DOHH2 (cell line): ENCODE measurements around the gene GNG4.

ENCODE experiments used
- H3F3A ChIP-seq: fragments of 200-600 bp; sonication (generic), shearing (Covaris generic); 2 replicates; pipeline ENCODE4 v1.6.0; 2016; ENCODE audit warnings: antibody characterized with exemption, mild to moderate bottlenecking; ENCODE audit not compliant: control insufficient read depth, insufficient read depth
- H3K27ac ChIP-seq: fragments of 200-600 bp; sonication (generic); 2 replicates; pipeline ENCODE4 v1.5.1; 2014; ENCODE audit warnings: low read depth, mild to moderate bottlenecking, low read length, moderate library complexity
- H3K27me3 ChIP-seq: fragments of 200-600 bp; sonication (generic); 2 replicates; pipeline ENCODE4 v1.6.1; 2014; ENCODE audit warnings: mild to moderate bottlenecking, low read length, mixed read lengths; ENCODE audit not compliant: control insufficient read depth
- H3K36me3 ChIP-seq: fragments of 200-600 bp; sonication (generic); 2 replicates; pipeline ENCODE4 v1.6.1; 2014; ENCODE audit warnings: mild to moderate bottlenecking, low read length, moderate library complexity, mixed read lengths; ENCODE audit not compliant: control insufficient read depth
- H3K4me1 ChIP-seq: fragments of 200-600 bp; sonication (generic); 2 replicates; pipeline ENCODE4 v1.6.1; 2014; ENCODE audit warnings: mild to moderate bottlenecking, low read length, mixed read lengths; ENCODE audit not compliant: control insufficient read depth
- H3K4me2 ChIP-seq: fragments of 200-600 bp; sonication (generic); 2 replicates; pipeline ENCODE4 v1.6.0; 2014; ENCODE audit warnings: mild to moderate bottlenecking, low read length, moderate library complexity
- H3K4me3 ChIP-seq: fragments of 200-600 bp; sonication (generic); 2 replicates; pipeline ENCODE4 v1.5.1; 2014; ENCODE audit warnings: mild to moderate bottlenecking, low read length, mixed read lengths
- H3K79me2 ChIP-seq: fragments of 200-600 bp; sonication (generic); 2 replicates; pipeline ENCODE4 v1.6.1; 2014; ENCODE audit warnings: mild to moderate bottlenecking, low read length, mixed read lengths; ENCODE audit not compliant: control insufficient read depth
- H3K9me2 ChIP-seq: fragments of 200-600 bp; sonication (generic); replicated peaks from 2 replicates; pipeline ENCODE4 v1.6.1; 2014; ENCODE audit warnings: mild to moderate bottlenecking, low read length, mixed read lengths; ENCODE audit not compliant: control insufficient read depth
- H3K9me3 ChIP-seq: fragments of 200-600 bp; sonication (generic); 2 replicates; pipeline ENCODE4 v1.6.1; 2014; ENCODE audit warnings: antibody characterized with exemption, low read length, mixed read lengths; ENCODE audit not compliant: control insufficient read depth, insufficient read depth
- H4K20me1 ChIP-seq: fragments of 200-600 bp; sonication (generic); 2 replicates; pipeline ENCODE4 v1.6.0; 2014; ENCODE audit warnings: low read depth, mild to moderate bottlenecking, antibody characterized with exemption, low read length, moderate library complexity; ENCODE audit not compliant: control insufficient read depth, insufficient read depth
- EZH2phosphoT487 ChIP-seq: fragments of 200-600 bp; sonication (generic); IDR thresholded peaks from 2 replicates; pipeline ENCODE4 v1.6.1; 2017; ENCODE audit warnings: borderline replicate concordance, mild to moderate bottlenecking, antibody characterized with exemption, low read length, moderate library complexity, mixed read lengths
- TF ChIP-seq, protein P1 (sequence below): fragments of 200-600 bp; sonication (generic); IDR thresholded peaks from one replicate; pipeline ENCODE4 v1.5.1; 2014; ENCODE audit warnings: antibody characterized with exemption, mild to moderate bottlenecking, low read depth, low read length; ENCODE audit not compliant: poor library complexity, severe bottlenecking

Gene GNG4

DNA sequence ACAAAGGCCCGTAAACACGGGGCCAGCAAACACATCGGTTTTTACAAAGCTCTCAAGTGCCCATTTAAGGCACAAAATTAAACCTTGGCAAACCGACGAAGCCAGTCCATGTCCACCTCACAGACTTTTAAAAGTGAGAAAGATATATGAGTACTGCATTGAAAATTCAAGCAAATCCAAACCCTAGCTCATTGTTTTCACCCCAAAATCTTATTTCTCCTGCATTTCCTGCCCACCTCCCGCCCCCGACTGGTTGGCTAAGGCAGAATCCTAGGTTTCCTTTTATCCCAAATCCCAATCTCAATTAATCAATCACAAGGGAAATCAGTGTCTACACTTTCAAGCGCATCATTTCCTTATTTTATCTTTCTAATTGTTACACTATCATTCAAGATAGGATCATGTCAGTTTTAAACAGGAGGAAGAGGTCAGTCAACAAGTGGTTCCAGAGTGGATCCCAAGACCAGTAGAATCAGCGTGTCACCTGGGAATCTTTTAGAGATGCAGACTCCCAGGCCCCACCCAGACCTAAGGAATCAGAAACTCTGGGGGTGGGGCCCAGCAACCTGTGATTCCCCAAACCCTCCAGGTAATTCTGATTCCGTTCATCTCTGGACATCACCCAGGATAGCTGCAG lies 1.7 kb upstream of the GNG4 start:
- Histone ChIP-seq H3K79me2 (no peaks in the 10 kb centered on the region), H3K4me1 (no peaks in the 10 kb centered on the region), H3K36me3 (no peaks in the 10 kb centered on the region), H3K27me3 (peaks cover 27% of the 10 kb centered on the region), H4K20me1 (no peaks in the 10 kb centered on the region), H3K9me2 (no peaks in the 10 kb centered on the region), H3F3A (no peaks in the 10 kb centered on the region), H3K9me3 (no peaks in the 10 kb centered on the region), H3K4me3 (no peak overlapping the region), H3K27ac (no peak overlapping the region), H3K4me2 (no peak overlapping the region)
- TF ChIP-seq EZH2phosphoT487, result no peak
- TF ChIP-seq, protein P1, sequence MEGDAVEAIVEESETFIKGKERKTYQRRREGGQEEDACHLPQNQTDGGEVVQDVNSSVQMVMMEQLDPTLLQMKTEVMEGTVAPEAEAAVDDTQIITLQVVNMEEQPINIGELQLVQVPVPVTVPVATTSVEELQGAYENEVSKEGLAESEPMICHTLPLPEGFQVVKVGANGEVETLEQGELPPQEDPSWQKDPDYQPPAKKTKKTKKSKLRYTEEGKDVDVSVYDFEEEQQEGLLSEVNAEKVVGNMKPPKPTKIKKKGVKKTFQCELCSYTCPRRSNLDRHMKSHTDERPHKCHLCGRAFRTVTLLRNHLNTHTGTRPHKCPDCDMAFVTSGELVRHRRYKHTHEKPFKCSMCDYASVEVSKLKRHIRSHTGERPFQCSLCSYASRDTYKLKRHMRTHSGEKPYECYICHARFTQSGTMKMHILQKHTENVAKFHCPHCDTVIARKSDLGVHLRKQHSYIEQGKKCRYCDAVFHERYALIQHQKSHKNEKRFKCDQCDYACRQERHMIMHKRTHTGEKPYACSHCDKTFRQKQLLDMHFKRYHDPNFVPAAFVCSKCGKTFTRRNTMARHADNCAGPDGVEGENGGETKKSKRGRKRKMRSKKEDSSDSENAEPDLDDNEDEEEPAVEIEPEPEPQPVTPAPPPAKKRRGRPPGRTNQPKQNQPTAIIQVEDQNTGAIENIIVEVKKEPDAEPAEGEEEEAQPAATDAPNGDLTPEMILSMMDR, result no peak

DNA sequence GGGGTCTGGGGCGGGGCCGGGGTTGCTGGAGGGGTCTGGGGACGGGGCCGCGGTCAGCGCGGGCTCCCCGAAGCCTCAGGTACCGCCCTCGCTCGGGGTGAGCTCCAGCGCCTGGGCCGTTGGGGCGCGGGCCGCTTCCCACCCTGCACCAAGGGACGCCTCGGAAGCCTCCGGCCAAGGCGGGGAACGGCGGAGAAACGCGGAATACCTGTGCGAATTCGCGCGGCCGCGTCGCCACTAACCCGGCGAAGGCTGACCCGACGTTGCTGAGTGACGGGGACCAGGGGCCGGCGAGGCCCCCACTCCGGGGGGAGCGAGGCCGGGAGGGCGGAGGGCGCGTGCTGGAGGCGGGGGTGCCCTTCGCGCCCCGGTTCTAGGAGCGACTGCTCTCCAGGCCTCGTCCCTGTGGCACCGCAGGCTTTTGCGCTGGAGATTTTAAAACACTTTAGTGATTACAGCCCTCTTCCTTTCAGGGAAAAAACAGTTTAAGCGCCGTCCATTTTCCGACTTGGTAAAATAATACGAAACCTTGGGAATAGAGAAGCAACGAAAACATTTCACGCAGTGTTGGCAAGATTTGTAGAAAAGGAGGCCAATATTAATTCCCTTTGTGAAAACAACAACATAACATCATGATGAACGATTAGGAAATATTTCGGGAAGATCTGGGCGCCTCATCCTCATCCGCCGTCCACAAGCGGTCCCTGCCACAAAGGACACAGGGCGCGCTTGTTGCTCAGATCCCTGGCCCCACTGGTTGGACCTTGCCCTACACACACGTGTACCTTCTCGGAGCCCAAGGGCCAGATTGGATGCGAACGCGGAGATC lies 971 bp upstream of the GNG4 start:
- H3K4me2 ChIP-seq, result no peak overlapping the region
- H3K36me3 ChIP-seq, result no peaks in the 10 kb centered on the region
- no peaks in the 10 kb centered on the region for H3F3A ChIP-seq
- H3K27me3 ChIP-seq, result peaks cover 30% of the 10 kb centered on the region
- no peaks in the 10 kb centered on the region for H3K79me2 ChIP-seq
- no peaks in the 10 kb centered on the region for H4K20me1 ChIP-seq
- TF ChIP-seq, protein P1, result no peak
- TF ChIP-seq EZH2phosphoT487, result no peak
- no peaks in the 10 kb centered on the region for H3K9me3 ChIP-seq
- no peak overlapping the region for H3K27ac ChIP-seq
- no peaks in the 10 kb centered on the region for H3K4me1 ChIP-seq
- no peak overlapping the region for H3K4me3 ChIP-seq
- no peaks in the 10 kb centered on the region for H3K9me2 ChIP-seq

DNA sequence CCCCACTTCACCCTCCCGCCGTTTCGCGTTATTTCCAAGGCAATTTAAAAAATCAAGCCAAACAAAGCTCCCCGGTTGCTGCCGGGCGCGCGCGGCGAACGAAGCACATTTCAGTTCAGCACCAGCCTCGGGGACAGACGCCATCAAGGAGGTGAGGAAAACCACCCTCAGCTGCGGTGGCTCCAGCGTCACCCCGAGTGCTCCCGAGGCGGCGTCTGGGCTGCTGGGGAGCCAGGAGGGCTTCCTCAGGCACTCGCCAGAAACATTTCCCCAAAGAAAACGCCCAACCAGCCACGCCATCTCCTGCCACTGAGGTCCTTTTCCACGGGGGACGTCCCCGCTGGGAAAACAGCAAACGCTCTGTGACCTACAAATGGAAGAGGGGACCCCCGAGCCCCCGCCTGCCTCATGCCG lies 623 bp downstream of the GNG4 start:
- Histone ChIP-seq H3K4me2 (no peak overlapping the region), H3K79me2 (no peaks in the 10 kb centered on the region), H3K27ac (no peak overlapping the region), H3K4me3 (no peak overlapping the region), H4K20me1 (no peaks in the 10 kb centered on the region), H3F3A (no peaks in the 10 kb centered on the region), H3K9me2 (no peaks in the 10 kb centered on the region), H3K27me3 (peaks cover 30% of the 10 kb centered on the region), H3K36me3 (no peaks in the 10 kb centered on the region), H3K9me3 (no peaks in the 10 kb centered on the region), H3K4me1 (no peaks in the 10 kb centered on the region)
- TF ChIP-seq, protein P1, result no peak
- no peak for TF ChIP-seq EZH2phosphoT487
